D721Med (cell line): ENCODE data around the gene RAB33A.

Experiments
- DNase-seq: peaks from one replicate; pipeline ENCODE4 v3.0.0; 2011; ENCODE audit warnings: low spot score; ENCODE audit not compliant: insufficient read length
- FAIRE-seq: peaks from 2 replicates; lab custom pipeline; 2011; peaks lifted over from hg19 to GRCh38; lab: Jason Lieb, UNC
- TF ChIP-seq, protein P1 (sequence below): IDR thresholded peaks from 2 replicates; pipeline ENCODE4 v1.5.1; 2012; ENCODE audit warnings: mild to moderate bottlenecking, control low read depth; ENCODE audit not compliant: insufficient read depth; ENCODE audit errors: missing control alignments

RAB33A gene

DNA sequence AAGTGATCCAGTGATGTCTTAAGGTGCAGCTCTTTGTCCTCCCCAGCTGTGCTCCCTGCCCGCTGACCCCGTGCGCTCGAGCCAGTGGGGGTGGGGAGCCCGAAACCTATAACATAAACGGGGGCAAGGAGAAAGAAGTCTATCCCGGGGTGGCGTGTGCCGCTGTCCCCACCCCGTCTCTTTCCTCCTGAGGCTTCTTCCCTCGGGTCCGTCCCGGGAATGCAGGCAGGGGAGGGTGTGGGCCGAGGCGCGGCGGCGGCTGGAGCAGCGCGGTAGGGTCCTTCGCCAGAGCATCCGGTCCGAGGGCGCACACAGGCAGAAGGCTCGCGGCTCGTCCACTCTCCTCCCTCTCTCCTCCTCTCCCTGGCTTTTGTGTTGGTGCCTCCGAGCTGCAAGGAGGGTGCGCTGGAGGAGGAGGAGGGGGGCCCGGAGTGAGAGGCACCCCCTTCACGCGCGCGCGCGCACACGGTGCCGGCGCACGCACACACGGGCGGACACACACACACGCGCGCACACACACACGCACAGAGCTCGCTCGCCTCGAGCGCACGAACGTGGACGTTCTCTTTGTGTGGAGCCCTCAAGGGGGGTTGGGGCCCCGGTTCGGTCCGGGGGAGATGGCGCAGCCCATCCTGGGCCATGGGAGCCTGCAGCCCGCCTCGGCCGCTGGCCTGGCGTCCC, at the start of gene RAB33A:
Gene RAB33A (plus strand): TSS at position 517 of the 681 bp plus-strand sequence. CDS start 101 bp downstream, at position 618.
- no peak for FAIRE-seq
- no peak for DNase-seq
- TF ChIP-seq, protein P1, sequence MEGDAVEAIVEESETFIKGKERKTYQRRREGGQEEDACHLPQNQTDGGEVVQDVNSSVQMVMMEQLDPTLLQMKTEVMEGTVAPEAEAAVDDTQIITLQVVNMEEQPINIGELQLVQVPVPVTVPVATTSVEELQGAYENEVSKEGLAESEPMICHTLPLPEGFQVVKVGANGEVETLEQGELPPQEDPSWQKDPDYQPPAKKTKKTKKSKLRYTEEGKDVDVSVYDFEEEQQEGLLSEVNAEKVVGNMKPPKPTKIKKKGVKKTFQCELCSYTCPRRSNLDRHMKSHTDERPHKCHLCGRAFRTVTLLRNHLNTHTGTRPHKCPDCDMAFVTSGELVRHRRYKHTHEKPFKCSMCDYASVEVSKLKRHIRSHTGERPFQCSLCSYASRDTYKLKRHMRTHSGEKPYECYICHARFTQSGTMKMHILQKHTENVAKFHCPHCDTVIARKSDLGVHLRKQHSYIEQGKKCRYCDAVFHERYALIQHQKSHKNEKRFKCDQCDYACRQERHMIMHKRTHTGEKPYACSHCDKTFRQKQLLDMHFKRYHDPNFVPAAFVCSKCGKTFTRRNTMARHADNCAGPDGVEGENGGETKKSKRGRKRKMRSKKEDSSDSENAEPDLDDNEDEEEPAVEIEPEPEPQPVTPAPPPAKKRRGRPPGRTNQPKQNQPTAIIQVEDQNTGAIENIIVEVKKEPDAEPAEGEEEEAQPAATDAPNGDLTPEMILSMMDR, result no peak

DNA sequence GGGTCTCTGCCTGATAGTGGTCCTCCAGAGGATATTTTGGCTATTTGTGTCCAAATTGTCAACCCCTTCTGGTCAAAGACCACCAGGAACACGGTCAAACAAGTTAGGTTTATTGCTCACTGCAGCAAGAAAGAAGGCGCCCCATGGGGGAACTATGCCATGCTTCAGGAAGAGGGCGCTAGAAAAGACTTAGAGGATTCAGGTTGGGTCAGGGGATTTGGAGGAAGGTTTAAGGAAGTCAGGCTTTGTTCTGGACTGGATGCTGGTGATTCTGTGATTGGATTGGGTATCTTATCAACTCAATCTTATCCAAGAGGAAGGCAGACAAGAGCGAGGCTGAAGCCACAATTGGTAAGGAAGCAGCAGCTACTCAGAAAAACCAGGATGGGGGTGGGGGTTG, 47.2 kb upstream of the RAB33A start:
- TF ChIP-seq, protein P1, result no peak
- no peak for FAIRE-seq
- no peak for DNase-seq

DNA sequence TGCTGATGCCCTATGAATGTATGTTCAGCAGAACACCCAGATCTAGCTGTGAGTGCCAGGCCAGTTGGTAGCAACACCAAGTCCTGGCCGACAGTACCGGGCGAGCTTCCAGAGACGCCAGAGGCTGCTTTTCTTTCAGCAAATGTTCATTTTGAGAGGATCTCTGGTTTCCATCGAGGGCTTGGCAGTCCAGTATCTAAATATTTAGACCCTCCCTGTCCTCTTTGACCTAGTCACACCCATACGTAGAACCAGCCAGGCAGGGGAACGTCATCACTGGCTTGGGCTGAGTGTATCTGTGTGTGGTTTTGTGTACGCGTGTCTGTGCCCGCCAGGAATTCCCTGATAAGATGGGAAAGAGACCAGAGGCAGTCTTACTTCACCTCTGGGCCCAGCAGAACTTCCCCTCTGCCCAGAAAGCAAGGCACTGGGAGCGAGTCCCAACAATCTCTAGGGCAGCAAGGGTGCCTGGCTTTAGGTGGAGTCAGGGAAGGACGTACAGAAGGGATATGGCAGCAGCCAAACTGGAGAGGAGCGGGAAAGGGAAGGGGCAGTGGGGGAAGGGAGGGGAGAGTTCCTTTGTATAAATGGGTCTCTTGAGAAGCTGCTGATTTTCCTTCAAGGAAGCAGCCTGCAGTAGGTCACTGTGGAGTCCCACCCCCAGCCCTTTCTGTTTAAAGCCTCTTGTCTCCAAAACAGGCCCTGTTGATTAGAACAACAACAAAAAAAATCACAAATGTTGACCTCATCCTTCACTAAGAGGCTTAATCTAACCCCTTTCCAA, 46.5 kb upstream of the RAB33A start:
- FAIRE-seq, result no peak
- TF ChIP-seq, protein P1, result no peak
- DNase-seq, result no peak

DNA sequence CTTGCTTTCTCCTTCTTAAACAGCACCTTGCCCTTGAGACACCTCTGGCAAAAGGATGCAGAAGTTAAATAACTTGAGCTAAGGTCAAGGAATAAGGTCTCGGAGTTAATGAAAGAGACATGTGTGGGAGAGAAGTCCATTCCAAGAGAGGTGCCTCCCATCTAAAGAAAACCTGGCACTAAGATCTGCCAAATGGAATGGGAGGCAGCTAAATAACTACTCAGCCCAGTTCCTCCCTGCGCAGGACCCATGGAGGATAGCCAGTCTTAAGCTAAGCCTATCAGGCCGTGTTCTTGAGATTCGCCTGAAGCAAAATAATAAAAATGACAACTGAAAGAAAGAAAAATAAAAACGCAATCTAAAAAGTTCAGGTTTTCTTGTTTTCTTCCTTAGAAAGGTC, 40.8 kb upstream of the RAB33A start:
- FAIRE-seq, result no peak
- TF ChIP-seq, protein P1, result no peak
- no peak for DNase-seq

DNA sequence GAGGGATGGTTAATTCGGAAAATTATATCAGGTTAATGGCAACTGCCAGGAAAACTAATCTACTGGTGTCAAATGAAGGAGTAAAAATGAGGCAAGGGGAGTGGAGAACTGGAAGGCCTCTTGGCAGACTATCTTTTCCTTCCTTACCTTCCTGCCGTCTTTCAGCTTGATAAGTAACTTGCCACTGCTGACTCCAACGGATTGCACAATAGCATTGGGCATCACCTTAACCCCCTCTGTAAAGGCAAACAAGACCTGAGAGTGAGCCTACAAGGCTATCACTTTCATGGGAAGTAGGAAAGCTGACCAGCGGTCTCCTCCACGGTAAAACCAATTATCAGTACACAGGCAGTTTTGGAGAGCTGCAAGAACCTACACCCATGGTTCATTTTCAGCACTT, 35.3 kb upstream of the RAB33A start:
- no peak for FAIRE-seq

DNA sequence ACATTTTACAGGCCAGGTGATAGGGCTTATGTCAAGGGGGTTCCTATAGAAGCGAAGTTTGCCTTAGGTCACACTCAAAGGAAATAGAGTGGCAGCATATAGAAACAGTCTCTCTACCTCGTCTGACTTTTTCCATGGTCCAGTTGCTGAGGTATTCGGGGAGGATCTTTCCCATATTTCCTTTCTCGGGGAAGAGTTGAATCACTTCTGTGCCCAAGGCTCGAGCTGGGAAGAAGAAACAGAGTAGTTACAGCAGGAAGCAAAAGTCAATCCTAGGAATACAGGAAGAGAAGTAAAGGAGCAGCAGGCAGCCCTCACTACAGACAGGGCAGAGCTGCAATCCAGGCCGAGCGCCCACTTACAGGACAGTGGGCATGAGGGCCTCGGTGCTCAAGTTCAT, 34.8 kb upstream of the RAB33A start:
- no peak for DNase-seq
- no peak for FAIRE-seq
- TF ChIP-seq, protein P1, result no peak

More for the DNA sequence above, 35.3 kb upstream of the RAB33A start:
- no peak for DNase-seq
- TF ChIP-seq, protein P1, result no peak
